Measurements from ENCODE around the gene E2F4.

E2F4 gene

GRCh38 chr16:67167588-67167987 lies 24.4 kb upstream of the E2F4 start:
- no peak for ATAC-seq
- TF ChIP-seq OSR1 (CRISPR knock-in tag; IDR thresholded peaks at IDR 0.05) (no peak), ZC3H10 (CRISPR knock-in tag; IDR thresholded peaks at IDR 0.05) (no peak), CSRNP3 (CRISPR knock-in tag; IDR thresholded peaks at IDR 0.05) (no peak), TCF4 (CRISPR knock-in tag; IDR thresholded peaks at IDR 0.05; ENCODE audit: borderline replicate concordance) (no peak), GLIS3 (CRISPR knock-in tag; IDR thresholded peaks at IDR 0.05) (no peak), TOX (CRISPR knock-in tag; IDR thresholded peaks at IDR 0.05; ENCODE audit: borderline replicate concordance) (no peak), ZFP3 (CRISPR knock-in tag; IDR thresholded peaks at IDR 0.05) (no peak), BACH2 (CRISPR knock-in tag; IDR thresholded peaks at IDR 0.05; ENCODE audit: borderline replicate concordance) (no peak), ARNTL (CRISPR knock-in tag; IDR thresholded peaks at IDR 0.05; ENCODE audit: borderline replicate concordance, low read depth) (no peak), PPARA (CRISPR knock-in tag; IDR thresholded peaks at IDR 0.05; ENCODE audit: borderline replicate concordance) (no peak), ZNF565 (CRISPR knock-in tag; conservative IDR thresholded peaks at IDR 0.05; ENCODE audit: low read depth) (no peak), TSHZ2 (CRISPR knock-in tag; IDR thresholded peaks at IDR 0.05) (no peak), POU6F1 (CRISPR knock-in tag; IDR thresholded peaks at IDR 0.05; ENCODE audit: borderline replicate concordance, low read depth) (no peak)

GRCh38 chr16:67169011-67169451 lies 22.9 kb upstream of the E2F4 start:
- no peak for ATAC-seq
- TF ChIP-seq OSR1 (CRISPR knock-in tag; IDR thresholded peaks at IDR 0.05) (no peak), SNAI2 (CRISPR knock-in tag; IDR thresholded peaks at IDR 0.05) (no peak), BACH2 (CRISPR knock-in tag; IDR thresholded peaks at IDR 0.05; ENCODE audit: borderline replicate concordance) (no peak), GLIS3 (CRISPR knock-in tag; IDR thresholded peaks at IDR 0.05) (no peak), ISL1 (CRISPR knock-in tag; IDR thresholded peaks at IDR 0.05) (no peak), ZFP3 (CRISPR knock-in tag; IDR thresholded peaks at IDR 0.05) (no peak)

- TF ChIP-seq TOX (CRISPR knock-in tag; IDR thresholded peaks at IDR 0.05; ENCODE audit: borderline replicate concordance) (no peak), TSHZ2 (CRISPR knock-in tag; IDR thresholded peaks at IDR 0.05) (no peak), ISL1 (CRISPR knock-in tag; IDR thresholded peaks at IDR 0.05) (no peak), CSRNP3 (CRISPR knock-in tag; IDR thresholded peaks at IDR 0.05) (no peak), ZFP30 (CRISPR knock-in tag; IDR thresholded peaks at IDR 0.05) (no peak), PATZ1 (CRISPR knock-in tag; IDR thresholded peaks at IDR 0.05; ENCODE audit: borderline replicate concordance) (no peak), ZNF70 (CRISPR knock-in tag; IDR thresholded peaks at IDR 0.05) (no peak)
- ATAC-seq, result peak; percentile 3; the same call in 2 of the 3 replicates
Measured at GRCh38 chr16:67169642-67170167, 22.2 kb upstream of the E2F4 start.

Data from SK-N-SH treated with all-trans-retinoic acid at 6 μM for 48 hours (cell line).